ENCODE data around the gene ATP5ME. TPM values are rescaled to one million over a fixed set of nuclear protein-coding genes. Genes with fewer than 3 reads are reported as not detected.

The ATP5ME gene
- total RNA-seq, 4 donors from 2014 or later: 24.7 to 172 (median 91.5) TPM

DNA sequence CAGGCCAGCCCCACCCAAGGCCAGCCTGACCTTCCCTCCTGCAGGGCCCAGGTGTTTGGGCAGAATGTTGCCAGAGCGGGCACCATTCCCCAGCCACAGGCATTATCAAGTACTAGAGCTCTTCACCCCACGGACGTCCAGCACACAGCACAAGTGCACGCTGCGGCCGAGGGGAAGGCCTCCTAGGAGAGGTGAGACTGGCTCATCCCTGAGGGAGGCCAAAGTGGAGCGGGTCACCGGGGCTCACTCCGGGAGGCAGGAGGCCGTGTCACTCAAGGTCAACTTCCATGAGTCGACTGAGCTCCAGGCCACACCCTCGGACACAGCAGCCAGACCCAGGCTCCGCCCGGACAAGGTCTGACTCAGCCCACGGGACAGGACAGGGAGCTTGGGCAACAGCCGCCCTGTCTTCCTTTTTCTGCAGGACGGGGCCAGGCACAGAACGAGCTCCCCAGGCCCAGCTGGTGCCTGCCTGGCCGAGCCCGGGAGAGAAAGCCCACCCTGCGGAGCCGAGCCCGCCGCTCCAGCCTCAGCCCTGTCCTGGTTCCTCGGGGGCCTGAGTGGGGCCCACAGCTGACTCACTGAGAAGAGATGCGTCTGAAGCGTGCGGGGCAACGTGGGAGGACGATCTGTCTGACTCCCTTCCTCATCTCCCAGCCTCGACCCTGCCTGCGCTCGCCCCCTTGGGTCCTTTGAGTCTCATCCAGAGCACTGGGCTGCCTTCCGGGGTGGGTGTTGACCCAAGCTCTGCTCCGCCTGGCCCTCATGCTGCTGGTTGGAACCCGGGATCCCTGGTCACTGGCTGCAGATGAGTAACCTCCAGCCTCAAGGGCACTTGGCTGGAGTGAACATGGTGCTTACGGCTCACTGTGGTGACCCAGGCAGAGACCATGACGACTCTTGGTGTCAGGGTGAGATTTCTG, 13.2 kb upstream of the ATP5ME start:
- DNase-seq (peak; percentile 95 to 97), ATAC-seq (peak; percentile 86 to 94)
- in situ Hi-C loops (cut with MboI; ENCODE audit: low sequenced_read_pairs in 4 of 4): no loop called here
- intact Hi-C loops (cut with DNase I; ENCODE audit: low total_unique reads): loop anchor here (1.0 to 10.0 kb wide), 3 partner anchors 95 to 487 kb away; partner anchors contain the start of genes GAK, SPON2 and TMEM175
- Histone ChIP-seq H3K4me1 (peaks cover 16 to 28% of the 10 kb centered on the region in 2 donors), H3K27ac (peak overlapping the region; percentile 79 to 93 (median 92)), H3K4me3 (peak overlapping the region; percentile 48 to 74 (median 54)), H3K9me3 (no peaks in the 10 kb centered on the region), H3K36me3 (no peaks in the 10 kb centered on the region), H3K27me3 (no peaks in the 10 kb centered on the region)
- TF ChIP-seq POLR2A (IDR thresholded peaks at IDR 0.05): peak; percentile 76 to 82
- TF ChIP-seq, protein P1, sequence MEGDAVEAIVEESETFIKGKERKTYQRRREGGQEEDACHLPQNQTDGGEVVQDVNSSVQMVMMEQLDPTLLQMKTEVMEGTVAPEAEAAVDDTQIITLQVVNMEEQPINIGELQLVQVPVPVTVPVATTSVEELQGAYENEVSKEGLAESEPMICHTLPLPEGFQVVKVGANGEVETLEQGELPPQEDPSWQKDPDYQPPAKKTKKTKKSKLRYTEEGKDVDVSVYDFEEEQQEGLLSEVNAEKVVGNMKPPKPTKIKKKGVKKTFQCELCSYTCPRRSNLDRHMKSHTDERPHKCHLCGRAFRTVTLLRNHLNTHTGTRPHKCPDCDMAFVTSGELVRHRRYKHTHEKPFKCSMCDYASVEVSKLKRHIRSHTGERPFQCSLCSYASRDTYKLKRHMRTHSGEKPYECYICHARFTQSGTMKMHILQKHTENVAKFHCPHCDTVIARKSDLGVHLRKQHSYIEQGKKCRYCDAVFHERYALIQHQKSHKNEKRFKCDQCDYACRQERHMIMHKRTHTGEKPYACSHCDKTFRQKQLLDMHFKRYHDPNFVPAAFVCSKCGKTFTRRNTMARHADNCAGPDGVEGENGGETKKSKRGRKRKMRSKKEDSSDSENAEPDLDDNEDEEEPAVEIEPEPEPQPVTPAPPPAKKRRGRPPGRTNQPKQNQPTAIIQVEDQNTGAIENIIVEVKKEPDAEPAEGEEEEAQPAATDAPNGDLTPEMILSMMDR (IDR thresholded peaks at IDR 0.05 in 4 of 5, conservative IDR thresholded peaks at IDR 0.05 in 1 of 5): no peak

- no peaks in the 10 kb centered on the region for H3K27me3 ChIP-seq
- intact Hi-C loops (cut with DNase I; ENCODE audit: low total_unique reads): loop anchor here (1.0 to 10.0 kb wide), 3 partner anchors 96 to 488 kb away; partner anchors contain the start of genes GAK, SPON2 and TMEM175
- no peaks in the 10 kb centered on the region for H3K36me3 ChIP-seq
- DNase-seq (no peak), ATAC-seq (no peak)
- in situ Hi-C loops (cut with MboI; ENCODE audit: low sequenced_read_pairs in 4 of 4): no loop called here
- peak overlapping the region in 1 of 4 donors; percentile 74 for H3K4me3 ChIP-seq
- peaks cover 16 to 28% of the 10 kb centered on the region in 2 donors for H3K4me1 ChIP-seq
- H3K9me3 ChIP-seq: no peaks in the 10 kb centered on the region
- H3K27ac ChIP-seq: peak overlapping the region; percentile 79 to 93 (median 92)
- TF ChIP-seq POLR2A (IDR thresholded peaks at IDR 0.05): no peak
- TF ChIP-seq, protein P1 (IDR thresholded peaks at IDR 0.05 in 4 of 5, conservative IDR thresholded peaks at IDR 0.05 in 1 of 5): no peak
These were observed 12.5 kb upstream of the ATP5ME start for GRCh38 chr4:686413-687040.

GRCh38 chr4:685679-686412, 11.8 kb upstream of the ATP5ME start:
- intact Hi-C loops (cut with DNase I; ENCODE audit: low total_unique reads) (loop anchor here (5.0 to 10.0 kb wide), 2 partner anchors 246 to 489 kb away; partner anchors contain the start of genes GAK, SPON2 and TMEM175), in situ Hi-C loops (cut with MboI; ENCODE audit: low sequenced_read_pairs in 4 of 4) (no loop called here)
- Histone ChIP-seq H3K4me3 (no peak overlapping the region), H3K27me3 (peaks cover 0 to 4% (median 0%) of the 10 kb centered on the region in 3 donors), H3K27ac (peak overlapping the region in 1 of 4 donors; percentile 93), H3K36me3 (no peaks in the 10 kb centered on the region), H3K9me3 (no peaks in the 10 kb centered on the region), H3K4me1 (peaks cover 18 to 29% of the 10 kb centered on the region in 2 donors)
- no peak for ATAC-seq
- TF ChIP-seq POLR2A (IDR thresholded peaks at IDR 0.05): no peak
- TF ChIP-seq, protein P1 (IDR thresholded peaks at IDR 0.05 in 4 of 5, conservative IDR thresholded peaks at IDR 0.05 in 1 of 5): no peak
- DNase-seq: no peak

GRCh38 chr4:684623-685327, 10.7 kb upstream of the ATP5ME start:
- Histone ChIP-seq H3K4me1 (peaks cover 22 to 34% of the 10 kb centered on the region in 2 donors), H3K27me3 (peaks cover 0 to 14% (median 6%) of the 10 kb centered on the region in 3 donors), H3K9me3 (no peaks in the 10 kb centered on the region), H3K4me3 (no peak overlapping the region), H3K27ac (no peak overlapping the region), H3K36me3 (no peaks in the 10 kb centered on the region)
- in situ Hi-C loops (cut with MboI; ENCODE audit: low sequenced_read_pairs in 4 of 4): no loop called here
- TF ChIP-seq, protein P1 (IDR thresholded peaks at IDR 0.05 in 4 of 5, conservative IDR thresholded peaks at IDR 0.05 in 1 of 5): no peak
- no peak for TF ChIP-seq POLR2A (IDR thresholded peaks at IDR 0.05)
- no peak for DNase-seq
- ATAC-seq: no peak
- intact Hi-C loops (cut with DNase I; ENCODE audit: low total_unique reads): loop anchor here (5.0 to 10.0 kb wide), 2 partner anchors 248 to 490 kb away; partner anchors contain the start of genes GAK, SPON2 and TMEM175

Data from gastrocnemius medialis (tissue), 4 donors.